Measurements from ENCODE around the gene CMBL. TPM values are rescaled to one million over a fixed set of nuclear protein-coding genes. Genes with fewer than 3 reads are reported as not detected.
"Not testable (repeated sequence)": the region's sequence is repeated elsewhere in the genome, so short reads cannot be mapped to it uniquely, and the experiment has no call there.

The CMBL gene
- total RNA-seq, 2 experiments from 2014 or later: 0.36 TPM; not detected in 1

- Histone ChIP-seq H3K4me1 (ENCODE audit: insufficient read depth, low read length) (no peaks in the 10 kb centered on the region), H3K36me3 (ENCODE audit: insufficient read depth, low read length) (no peaks in the 10 kb centered on the region), H3K27ac (ENCODE audit: low read depth in 1 of 2, low read length in 2 of 2) (no peak overlapping the region), H3K4me3 (ENCODE audit: low read length) (no peak overlapping the region), H3K27me3 (ENCODE audit: control insufficient read depth in 1 of 2, insufficient read depth in 2 of 2, low read length in 2 of 2) (no peaks in the 10 kb centered on the region), H3K9me3 (ENCODE audit: control insufficient read depth in 1 of 2, insufficient read depth in 1 of 2, low read length in 2 of 2) (no peaks in the 10 kb centered on the region)
- Mint-ChIP-seq H3K27ac (no peak overlapping the region), H3K36me3 (ENCODE audit: low read depth) (no peaks in the 10 kb centered on the region), H3K9me3 (no peaks in the 10 kb centered on the region), H3K4me3 (no peak overlapping the region), H3K4me1 (ENCODE audit: low read depth) (no peaks in the 10 kb centered on the region), H3K27me3 (no peaks in the 10 kb centered on the region)
- CTCF ChIA-PET: interaction anchor here (0.9 kb wide), 1 partner anchor 49 kb away, joined by 4 read pairs; no protein-coding TSS in a partner anchor
- ATAC-seq (ENCODE audit: poor library complexity): no peak
- no peak for TF ChIP-seq CTCF (IDR thresholded peaks at IDR 0.05)
- DNase-seq: no peak
- POLR2A ChIA-PET: no interaction called here
- intact Hi-C loops (cut with DNase I, micrococcal nuclease): no loop called here
Measured at GRCh38 chr5:10315201-10315600, 7.5 kb upstream of the CMBL start.

GRCh38 chr5:10311595-10312425, 4.1 kb upstream of the CMBL start:
- Mint-ChIP-seq H3K36me3 (ENCODE audit: low read depth) (no peaks in the 10 kb centered on the region), H3K4me1 (ENCODE audit: low read depth) (peaks cover 6% of the 10 kb centered on the region), H3K4me3 (no peak overlapping the region), H3K9me3 (no peaks in the 10 kb centered on the region), H3K27ac (no peak overlapping the region), H3K27me3 (peaks cover 8% of the 10 kb centered on the region)
- ChIA-PET POLR2A (no interaction called here), CTCF (no interaction called here)
- H3K36me3 ChIP-seq (ENCODE audit: insufficient read depth, low read length): no peaks in the 10 kb centered on the region
- no peaks in the 10 kb centered on the region for H3K9me3 ChIP-seq (ENCODE audit: control insufficient read depth in 1 of 2, insufficient read depth in 1 of 2, low read length in 2 of 2)
- peaks cover 4% of the 10 kb centered on the region for H3K4me1 ChIP-seq (ENCODE audit: insufficient read depth, low read length)
- intact Hi-C loops (cut with DNase I, micrococcal nuclease): no loop called here
- H3K27ac ChIP-seq (ENCODE audit: low read depth in 1 of 2, low read length in 2 of 2): no peak overlapping the region
- H3K27me3 ChIP-seq (ENCODE audit: control insufficient read depth in 1 of 2, insufficient read depth in 2 of 2, low read length in 2 of 2): peaks cover 4 to 15% of the 10 kb centered on the region in 2 experiments
- DNase-seq (no peak), ATAC-seq (ENCODE audit: poor library complexity) (no peak)
- no peak overlapping the region for H3K4me3 ChIP-seq (ENCODE audit: low read length)
- TF ChIP-seq CTCF (IDR thresholded peaks at IDR 0.05): no peak

- CTCF ChIA-PET; ATAC-seq (ENCODE audit: poor library complexity); H3K9me3 ChIP-seq (ENCODE audit: control insufficient read depth in 1 of 2, insufficient read depth in 1 of 2, low read length in 2 of 2); H3K36me3 ChIP-seq (ENCODE audit: insufficient read depth, low read length); intact Hi-C loops (cut with DNase I, micrococcal nuclease); H3K4me1 ChIP-seq (ENCODE audit: insufficient read depth, low read length); POLR2A ChIA-PET; H3K4me3 Mint-ChIP-seq; H3K27ac Mint-ChIP-seq; H3K9me3 Mint-ChIP-seq; DNase-seq; H3K4me3 ChIP-seq (ENCODE audit: low read length); H3K4me1 Mint-ChIP-seq (ENCODE audit: low read depth); H3K36me3 Mint-ChIP-seq (ENCODE audit: low read depth); H3K27ac ChIP-seq (ENCODE audit: low read depth in 1 of 2, low read length in 2 of 2): not testable (repeated sequence)
- H3K27me3 Mint-ChIP-seq: peaks cover 16% of the 10 kb centered on the region
- H3K27me3 ChIP-seq (ENCODE audit: control insufficient read depth in 1 of 2, insufficient read depth in 2 of 2, low read length in 2 of 2): peaks cover 11 to 18% of the 10 kb centered on the region in 2 experiments
Measured at GRCh38 chr5:10310835-10311570, 3.3 kb upstream of the CMBL start.

Measured in CD4-positive, alpha-beta T cell (primary cell).